22Rv1 (cell line): ENCODE measurements around the gene ARMCX2.

Experiments
- CTCF ChIP-seq: fragments of 450-650 bp; IDR thresholded peaks from 2 replicates; pipeline ENCODE4 v1.5.1; 2017; ENCODE audit warnings: mild to moderate bottlenecking
- ZFX ChIP-seq: fragments of 450-650 bp; IDR thresholded peaks from 2 replicates; pipeline ENCODE4 v1.6.1; 2017; ENCODE audit warnings: antibody characterized with exemption, borderline replicate concordance

GRCh38 chrX:101658661-101659491 lies 774 bp downstream of the ARMCX2 start:
- TF ChIP-seq CTCF (no peak), ZFX (no peak)
